Adrenal gland (tissue), 12 donors: ENCODE measurements around the gene FAR2. TPM values are rescaled to one million over a fixed set of nuclear protein-coding genes. Genes with fewer than 3 reads are reported as not detected.

Experiments
- DNase-seq, 7 donors: peaks; one replicate each; pipeline ENCODE4 v3.0.0-alpha.2; 2019 to 2020
- H3K27ac ChIP-seq, 5 donors: fragments of 200-600 bp; sonication (generic) in 4 of 5; 1 replicate in 3 of 5; 2 replicates in 2 of 5; pipeline versions ENCODE4 v1.5.1 to v1.8.0; 2016 to 2020; ENCODE audit warnings: mild to moderate bottlenecking in 1 of 5
- H3K27me3 ChIP-seq: fragments of 200-600 bp; 2 replicates; pipeline ENCODE4 v1.8.0; 2021
- H3K36me3 ChIP-seq, 2 donors: fragments of 200-600 bp; replicated peaks in 1 of 2; 1 replicate in 1 of 2; 2 replicates in 1 of 2; pipeline versions ENCODE4 v1.5.1 to v1.8.0; 2018 to 2022
- H3K4me1 ChIP-seq, 2 donors: fragments of 200-600 bp; replicated peaks in 1 of 2; 1 replicate in 1 of 2; 2 replicates in 1 of 2; pipeline versions ENCODE4 v1.5.1 to v1.8.0; 2018 to 2021
- H3K4me3 ChIP-seq, 4 donors: fragments of 200-600 bp; sonication (generic) in 3 of 4; one replicate each; pipeline ENCODE4 v1.5.1; 2016 to 2018
- H3K9me3 ChIP-seq, 3 donors: fragments of 200-600 bp; sonication (generic) in 1 of 3; replicated peaks in 1 of 3; 1 replicate in 2 of 3; 2 replicates in 1 of 3; pipeline versions ENCODE4 v1.5.1 to v1.8.0; 2016 to 2021
- POLR2A ChIP-seq, 2 donors: fragments of 450-650 bp; IDR thresholded peaks; one replicate each; pipeline ENCODE4 v1.6.1; 2017; ENCODE audit warnings: antibody characterized with exemption in 2 of 2, mild to moderate bottlenecking in 2 of 2, moderate library complexity in 1 of 2
- WGBS, 4 donors: extraction: QIAGEN DNeasy Blood & Tissue Kit in 2 of 4; methylation state at CpG; one replicate each; pipeline versions ENCODE4 v1.1.5 to v1.1.7; 2013 to 2017; 5-methylcytosine and 5-hydroxymethylcytosine counted together
- intact Hi-C, 2 donors: fragments of 100-400 bp; cut with DNase I; formaldehyde crosslinking; loops; one replicate each; pipeline versions ENCODE4 v1.14.1 to v1.15.0; 2022 to 2023
- polyA plus RNA-seq, 3 donors: library from polyadenylated mRNA; stranded (reverse); fragments of 200-250 nt in 2 of 3; fragments of 350-450 nt in 1 of 3; fragmentation: Illumina TruSeq in 1 of 3; extraction: RNeasy Lipid Tissue Mini Kit (QIAGEN cat#74804) in 1 of 3; gene quantifications; one replicate each; pipeline ENCODE4 v1.2.3, GENCODE V29; 2013 to 2014
- total RNA-seq, 9 donors: library from RNA; depleted of rRNA in 4 of 9; stranded (reverse); fragments of >200 nt in 4 of 9; fragments of 120-200 nt in 1 of 9; fragmentation: NEBNext Ultra II Directional in 1 of 9; extraction: Animal tissue kit (Norgen Biotek cat#: 25700) in 1 of 9; gene quantifications; one replicate each; pipeline versions ENCODE4 v1.1.0 to v1.2.4, GENCODE V29; 2013 to 2023
- TF ChIP-seq, protein P1 (sequence below), 6 experiments: fragments of 450-650 bp in 4 of 6; fragments of 200-600 bp in 2 of 6; sonication (generic) in 1 of 6; IDR thresholded peaks; 1 replicate in 5 of 6; 2 replicates in 1 of 6; pipeline versions ENCODE4 v1.5.1 to v1.8.0; 2016 to 2021; ENCODE audit warnings: antibody characterized with exemption in 6 of 6, mild to moderate bottlenecking in 2 of 6, moderate library complexity in 1 of 6
- donor health status: healthy with polysubstance abuse.
- donor health status: Bipolar disorder and iron deficiency.
- donor health status: DM: yes; HTN: yes; CAD: no.
- donor health status: DM: no; HTN: no; CAD: no.
- donor health status: DM: no; HTN: no; CAD: no.
- donor health status: DM: yes; HTN: yes; CAD: no.

The FAR2 gene
- total and polyA plus RNA-seq, 12 donors, result 1.9 to 10.3 (median 4.9) TPM

DNA sequence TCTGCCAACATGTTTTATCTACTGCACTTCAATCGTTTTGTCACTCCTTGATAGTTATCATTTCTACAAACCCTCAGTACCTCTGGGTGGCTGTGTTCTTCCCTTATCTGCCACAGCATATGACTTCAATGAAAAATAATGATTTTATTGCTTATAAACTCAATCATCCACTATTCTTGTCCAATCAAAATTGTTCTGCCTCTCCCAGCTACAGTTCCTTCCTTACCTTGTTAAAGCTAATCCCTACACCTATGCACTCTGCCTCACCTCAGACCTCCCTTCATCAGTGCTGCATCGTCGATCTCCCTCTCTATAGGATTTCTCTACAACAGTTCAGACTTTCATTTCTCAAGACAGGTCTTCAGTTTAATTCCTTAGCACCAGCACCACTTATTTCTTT, 173.1 kb downstream of the FAR2 start:
- Histone ChIP-seq H3K4me3 (no peak overlapping the region), H3K27me3 (no peaks in the 10 kb centered on the region), H3K36me3 (no peaks in the 10 kb centered on the region), H3K4me1 (no peaks in the 10 kb centered on the region), H3K27ac (no peak overlapping the region), H3K9me3 (no peaks in the 10 kb centered on the region)
- WGBS, 4 donors, result 88 to 93% (median 91%) methylated on average over 3 of the region's 3 CpGs
- TF ChIP-seq, protein P1, sequence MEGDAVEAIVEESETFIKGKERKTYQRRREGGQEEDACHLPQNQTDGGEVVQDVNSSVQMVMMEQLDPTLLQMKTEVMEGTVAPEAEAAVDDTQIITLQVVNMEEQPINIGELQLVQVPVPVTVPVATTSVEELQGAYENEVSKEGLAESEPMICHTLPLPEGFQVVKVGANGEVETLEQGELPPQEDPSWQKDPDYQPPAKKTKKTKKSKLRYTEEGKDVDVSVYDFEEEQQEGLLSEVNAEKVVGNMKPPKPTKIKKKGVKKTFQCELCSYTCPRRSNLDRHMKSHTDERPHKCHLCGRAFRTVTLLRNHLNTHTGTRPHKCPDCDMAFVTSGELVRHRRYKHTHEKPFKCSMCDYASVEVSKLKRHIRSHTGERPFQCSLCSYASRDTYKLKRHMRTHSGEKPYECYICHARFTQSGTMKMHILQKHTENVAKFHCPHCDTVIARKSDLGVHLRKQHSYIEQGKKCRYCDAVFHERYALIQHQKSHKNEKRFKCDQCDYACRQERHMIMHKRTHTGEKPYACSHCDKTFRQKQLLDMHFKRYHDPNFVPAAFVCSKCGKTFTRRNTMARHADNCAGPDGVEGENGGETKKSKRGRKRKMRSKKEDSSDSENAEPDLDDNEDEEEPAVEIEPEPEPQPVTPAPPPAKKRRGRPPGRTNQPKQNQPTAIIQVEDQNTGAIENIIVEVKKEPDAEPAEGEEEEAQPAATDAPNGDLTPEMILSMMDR (IDR thresholded peaks at IDR 0.05), result no peak
- no peak for TF ChIP-seq POLR2A (IDR thresholded peaks at IDR 0.05)
- no peak for DNase-seq
- intact Hi-C loops, result no loop called here

DNA sequence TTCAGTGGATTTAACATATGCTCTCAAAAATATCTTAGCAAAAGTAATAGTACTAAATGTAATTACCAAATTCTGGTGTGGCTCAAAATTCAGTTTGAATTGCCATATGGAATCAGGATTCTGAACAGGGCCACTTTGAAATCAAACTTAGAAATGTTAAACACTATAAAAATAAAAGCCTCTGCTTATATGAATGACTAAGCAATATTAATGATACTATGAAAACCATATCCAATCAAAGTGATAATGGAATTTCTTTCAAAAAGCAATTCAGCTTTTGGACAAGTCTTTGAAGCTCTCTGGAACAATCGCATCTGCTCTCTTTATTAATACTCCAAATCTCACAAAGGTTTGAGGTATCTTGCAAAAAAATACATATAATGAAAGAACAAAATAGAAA, 180.3 kb downstream of the FAR2 start:
- intact Hi-C loops, result no loop called here
- no peaks in the 10 kb centered on the region for H3K9me3 ChIP-seq
- no peaks in the 10 kb centered on the region for H3K4me1 ChIP-seq
- TF ChIP-seq, protein P1 (IDR thresholded peaks at IDR 0.05), result no peak
- no peak for TF ChIP-seq POLR2A (IDR thresholded peaks at IDR 0.05)
- H3K27me3 ChIP-seq, result no peaks in the 10 kb centered on the region
- DNase-seq, result no peak
- no peaks in the 10 kb centered on the region for H3K36me3 ChIP-seq
- H3K4me3 ChIP-seq, result no peak overlapping the region
- 92 to 100% (median 94%) methylated on average over 1 of the region's 1 CpG for WGBS, 4 donors
- H3K27ac ChIP-seq, result no peak overlapping the region

DNA sequence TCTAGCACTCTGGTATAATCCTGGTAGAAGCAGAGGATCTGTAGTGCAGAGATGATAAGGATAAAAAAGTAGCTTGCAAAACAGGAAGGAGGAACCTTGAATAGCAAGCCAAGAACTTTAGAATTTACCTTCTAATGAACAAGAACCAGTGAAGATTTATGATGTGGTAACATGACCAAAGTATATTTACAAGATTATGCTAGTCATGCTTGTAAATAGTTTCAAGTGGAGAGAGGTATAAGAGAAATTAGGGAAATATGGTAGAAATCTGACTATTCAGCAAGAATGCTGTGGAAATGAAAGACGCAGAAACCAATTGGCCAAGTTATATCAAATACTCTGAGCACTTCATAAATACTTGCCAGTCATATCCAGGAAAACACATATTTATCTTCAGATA, 184.1 kb downstream of the FAR2 start:
- intact Hi-C loops, result no loop called here
- H3K36me3 ChIP-seq, result no peaks in the 10 kb centered on the region
- DNase-seq, result no peak

DNA sequence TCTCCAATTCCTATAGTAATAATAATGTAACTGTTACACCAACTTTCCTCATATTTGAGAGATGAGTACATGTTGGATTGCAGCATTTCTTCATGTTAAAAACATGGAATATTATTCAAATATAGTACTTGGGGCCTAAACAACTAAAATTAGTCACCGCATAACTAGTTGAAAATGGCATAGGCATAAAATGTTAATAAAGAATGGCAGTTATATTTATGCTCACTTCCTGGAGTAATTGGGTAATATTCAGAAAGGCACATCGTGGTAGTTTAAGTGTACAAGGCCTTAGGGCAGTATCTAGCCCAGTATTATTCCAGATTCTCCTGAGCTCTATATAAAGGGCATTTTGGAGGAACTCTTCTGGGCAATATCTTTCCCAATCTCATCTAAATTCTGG, 185.9 kb downstream of the FAR2 start:
- WGBS, 4 donors, result 84 to 96% (median 94%) methylated on average over 2 of the region's 2 CpGs
- intact Hi-C loops, result no loop called here

More for the DNA sequence above, 184.1 kb downstream of the FAR2 start:
- Histone ChIP-seq H3K9me3 (no peaks in the 10 kb centered on the region), H3K4me3 (no peak overlapping the region), H3K27me3 (no peaks in the 10 kb centered on the region), H3K27ac (no peak overlapping the region), H3K4me1 (no peaks in the 10 kb centered on the region)
- WGBS, 4 donors, result 0% methylated on average over 1 of the region's 1 CpG
- TF ChIP-seq, protein P1 (IDR thresholded peaks at IDR 0.05), result no peak
- no peak for TF ChIP-seq POLR2A (IDR thresholded peaks at IDR 0.05)

More for the DNA sequence above, 185.9 kb downstream of the FAR2 start:
- Histone ChIP-seq H3K27me3 (no peaks in the 10 kb centered on the region), H3K4me3 (no peak overlapping the region), H3K27ac (no peak overlapping the region), H3K4me1 (no peaks in the 10 kb centered on the region), H3K36me3 (peaks cover 0 to 2% of the 10 kb centered on the region in 2 donors), H3K9me3 (no peaks in the 10 kb centered on the region)
- no peak for TF ChIP-seq POLR2A (IDR thresholded peaks at IDR 0.05)
- TF ChIP-seq, protein P1 (IDR thresholded peaks at IDR 0.05), result no peak
- DNase-seq, result no peak
